Activated CD8-positive, alpha-beta memory T cell treated with anti-CD3 and anti-CD28 coated beads for 48 hours (primary cell): ENCODE measurements around the gene RIPOR1.

Source experiments
- DNase-seq, 3 experiments: peaks; one replicate each; pipeline ENCODE4 v3.0.0-alpha.2; 2020; ENCODE audit warnings: low read depth in 2 of 3, low spot score in 2 of 3

Gene RIPOR1

GRCh38 chr16:67539691-67540635 lies 11.3 kb downstream of the RIPOR1 start:
- no peak for DNase-seq

- DNase-seq = no peak
Measured at GRCh38 chr16:67540756-67541155, 12.1 kb downstream of the RIPOR1 start.

- no peak for DNase-seq
Measured at GRCh38 chr16:67541391-67542263, 13.0 kb downstream of the RIPOR1 start.

- DNase-seq = peak in 1 of 3 experiments; percentile 47
Measured at GRCh38 chr16:67542464-67542863, 13.8 kb downstream of the RIPOR1 start.

GRCh38 chr16:67543036-67543435 lies 14.4 kb downstream of the RIPOR1 start:
- DNase-seq = no peak

- DNase-seq = no peak
Measured at GRCh38 chr16:67543582-67543981, 15.0 kb downstream of the RIPOR1 start.

- DNase-seq = no peak
Measured at GRCh38 chr16:67544329-67544841, 15.8 kb downstream of the RIPOR1 start.

- DNase-seq = no peak
Measured at GRCh38 chr16:67544844-67545664, 16.4 kb downstream of the RIPOR1 start.

- DNase-seq = no peak
Measured at GRCh38 chr16:67545665-67546024, 17.0 kb downstream of the RIPOR1 start.

GRCh38 chr16:67546091-67546501 lies 17.5 kb downstream of the RIPOR1 start:
- no peak for DNase-seq

GRCh38 chr16:67546761-67547422 lies 18.3 kb downstream of the RIPOR1 start:
- peak in 1 of 3 experiments; percentile 59 for DNase-seq

GRCh38 chr16:67547423-67548264 lies 19.0 kb downstream of the RIPOR1 start:
- no peak for DNase-seq

GRCh38 chr16:67548265-67549126 lies 19.9 kb downstream of the RIPOR1 start:
- DNase-seq = no peak

- no peak for DNase-seq
Measured at GRCh38 chr16:67549240-67549639, 20.6 kb downstream of the RIPOR1 start.

GRCh38 chr16:67549936-67550335 lies 21.3 kb downstream of the RIPOR1 start:
- no peak for DNase-seq

GRCh38 chr16:67551091-67551490 lies 22.5 kb downstream of the RIPOR1 start:
- DNase-seq = no peak

- no peak for DNase-seq
Measured at GRCh38 chr16:67551972-67552371, 23.3 kb downstream of the RIPOR1 start.

- no peak for DNase-seq
Measured at GRCh38 chr16:67552476-67552875, 23.8 kb downstream of the RIPOR1 start.
